Endothelial cell of umbilical vein (primary cell): ENCODE data around the gene NRXN3. TPM values are rescaled to one million over a fixed set of nuclear protein-coding genes. Genes with fewer than 3 reads are reported as not detected.

Experiments
- BruUV-seq: library from RNA; stranded (reverse); fragments of 400-500 nt; replicated peaks from 2 replicates; lab custom pipeline; 2021; lab: Mats Ljungman, UMichigan
- CTCF ChIA-PET: fragments of 300-600, 350-600 bp; sonication (Branson Sonifier 250); formaldehyde crosslinking; loops from one replicate; lab custom pipeline; 2021; ENCODE audit warnings: antibody characterized with exemption, inconsistent platforms; lab: Charles Lee
- POLR2A ChIA-PET: fragments of 300-600, 350-600 bp; sonication (Branson Sonifier 250); formaldehyde crosslinking; loops from one replicate; lab custom pipeline; 2021; ENCODE audit warnings: antibody characterized with exemption, inconsistent platforms; lab: Charles Lee
- DNase-seq: peaks from one replicate; pipeline ENCODE4 v3.0.0-alpha.2; 2011; ENCODE audit warnings: low read depth, low spot score
- FAIRE-seq: peaks from 2 replicates; lab custom pipeline; 2011; peaks lifted over from hg19 to GRCh38; lab: Jason Lieb, UNC
- H2AFZ ChIP-seq: 2 replicates; pipeline ENCODE4 v1.6.0; 2012; ENCODE audit warnings: low read depth, low read length, control low read depth, inconsistent platforms
- H3K27ac ChIP-seq: 2 replicates; pipeline ENCODE4 v1.5.1; 2011; ENCODE audit warnings: low read depth, mild to moderate bottlenecking, control low read depth, low read length, moderate library complexity; ENCODE audit not compliant: insufficient read depth
- H3K27me3 ChIP-seq, 2 experiments: 2 replicates each; pipeline versions ENCODE4 v1.6.0 to v1.6.1; 2011; ENCODE audit warnings: low read length in 2 of 2, mixed read lengths in 1 of 2; ENCODE audit not compliant: control insufficient read depth in 2 of 2, insufficient read depth in 2 of 2
- H3K36me3 ChIP-seq, 2 experiments: 2 replicates in 1 of 2; 3 replicates in 1 of 2; pipeline ENCODE4 v1.5.1; 2011; ENCODE audit warnings: low read length in 2 of 2, mild to moderate bottlenecking in 1 of 2, moderate library complexity in 1 of 2; ENCODE audit not compliant: control insufficient read depth in 2 of 2, insufficient read depth in 2 of 2; ENCODE audit errors: extremely low read depth in 1 of 2
- H3K4me1 ChIP-seq: 3 replicates; pipeline ENCODE4 v1.5.1; 2011; ENCODE audit warnings: mild to moderate bottlenecking, low read length; ENCODE audit not compliant: control insufficient read depth, insufficient read depth; ENCODE audit errors: extremely low read depth
- H3K4me2 ChIP-seq: 2 replicates; pipeline ENCODE4 v1.6.1; 2011; ENCODE audit warnings: low read length, control low read depth, mixed read lengths; ENCODE audit not compliant: insufficient read depth
- H3K4me3 ChIP-seq, 3 experiments: fragments of 200-600 bp in 1 of 3; sonication (generic), shearing (Covaris generic) in 1 of 3; replicated peaks in 1 of 3; 2 replicates each; pipeline ENCODE4 v1.5.1; 2011 to 2016; ENCODE audit warnings: control low read depth in 3 of 3, low read length in 3 of 3, mild to moderate bottlenecking in 2 of 3, inconsistent platforms in 1 of 3, low read depth in 1 of 3, moderate library complexity in 1 of 3; ENCODE audit not compliant: insufficient read depth in 1 of 3
- H3K79me2 ChIP-seq: 2 replicates; pipeline ENCODE4 v1.6.0; 2012; ENCODE audit warnings: low read length, inconsistent platforms; ENCODE audit not compliant: control insufficient read depth, insufficient read depth
- H3K9ac ChIP-seq: replicated peaks from 2 replicates; pipeline ENCODE3; 2011; ENCODE audit warnings: low read length, control low read depth; ENCODE audit not compliant: insufficient read depth; ENCODE audit errors: extremely low read depth
- H3K9me1 ChIP-seq: replicated peaks from 3 replicates; pipeline ENCODE4 v1.6.0; 2011; ENCODE audit warnings: mild to moderate bottlenecking, low read length; ENCODE audit not compliant: control insufficient read depth, insufficient read depth; ENCODE audit errors: extremely low read depth
- H3K9me3 ChIP-seq: replicated peaks from 2 replicates; pipeline ENCODE4 v1.5.1; 2012; ENCODE audit warnings: low read length, inconsistent platforms; ENCODE audit not compliant: control insufficient read depth, insufficient read depth
- H4K20me1 ChIP-seq: replicated peaks from 2 replicates; pipeline ENCODE3; 2011; ENCODE audit warnings: mild to moderate bottlenecking, low read length; ENCODE audit not compliant: control insufficient read depth, insufficient read depth; ENCODE audit errors: extremely low read depth
- FOS ChIP-seq: IDR thresholded peaks from 2 replicates; pipeline ENCODE4 v1.6.1; 2011; ENCODE audit warnings: mild to moderate bottlenecking, low read length, moderate library complexity, borderline replicate concordance; ENCODE audit not compliant: insufficient read depth
- GATA2 ChIP-seq: IDR thresholded peaks from 2 replicates; pipeline ENCODE4 v1.7.0; 2011; ENCODE audit warnings: low read depth, mild to moderate bottlenecking, moderate library complexity, mixed read lengths, low read length; ENCODE audit not compliant: insufficient read length, insufficient read depth
- JUN ChIP-seq: IDR thresholded peaks from 2 replicates; pipeline ENCODE4 v1.6.1; 2011; ENCODE audit warnings: borderline replicate concordance, low read depth; ENCODE audit not compliant: insufficient read length, insufficient read depth
- POLR2A ChIP-seq: IDR thresholded peaks from 2 replicates; pipeline ENCODE4 v1.6.1; 2012; ENCODE audit warnings: low read depth, mild to moderate bottlenecking, control low read depth, low read length
- dilution Hi-C: fragments of 300-500 bp; cut with MboI; formaldehyde crosslinking; loops from one replicate; pipeline ENCODE4 v1.15.0; 2019; ENCODE audit warnings: low sequenced_read_pairs; ENCODE audit not compliant: extremely low pct_ligation_motif_present
- intact Hi-C: fragments of 100-400 bp; cut with micrococcal nuclease; formaldehyde crosslinking; loops from one replicate; pipeline ENCODE4 v1.10.0; 2022
- polyA plus RNA-seq, 4 experiments: library from polyadenylated mRNA; depleted of rRNA in 3 of 4; stranded (reverse) in 3 of 4; unstranded in 1 of 4; fragments of >200 nt; gene quantifications; 2 replicates each; pipeline versions ENCODE4 v1.2.1 to v1.2.3, GENCODE V29; 2011 to 2012; ENCODE audit warnings: missing spikeins in 1 of 4
- total RNA-seq: library from RNA; stranded (reverse); gene quantifications from 2 replicates; pipeline ENCODE4 v1.2.3, GENCODE V29; 2021
- TF ChIP-seq, protein P1 (sequence below), 2 donors: IDR thresholded peaks; 1 replicate in 1 of 2; 2 replicates in 1 of 2; pipeline ENCODE4 v1.5.1; 2011; ENCODE audit warnings: low read length in 2 of 2, mild to moderate bottlenecking in 2 of 2, moderate library complexity in 2 of 2, control low read depth in 1 of 2, inconsistent platforms in 1 of 2, low read depth in 1 of 2; ENCODE audit not compliant: insufficient read depth in 1 of 2; ENCODE audit errors: extremely low read depth in 1 of 2

NRXN3 gene
- total and polyA plus RNA-seq, 2 donors (not counting 3 experiments of a cell fraction or from before 2014, with no cell fraction given) = 0.72 to 4.2 TPM

DNA sequence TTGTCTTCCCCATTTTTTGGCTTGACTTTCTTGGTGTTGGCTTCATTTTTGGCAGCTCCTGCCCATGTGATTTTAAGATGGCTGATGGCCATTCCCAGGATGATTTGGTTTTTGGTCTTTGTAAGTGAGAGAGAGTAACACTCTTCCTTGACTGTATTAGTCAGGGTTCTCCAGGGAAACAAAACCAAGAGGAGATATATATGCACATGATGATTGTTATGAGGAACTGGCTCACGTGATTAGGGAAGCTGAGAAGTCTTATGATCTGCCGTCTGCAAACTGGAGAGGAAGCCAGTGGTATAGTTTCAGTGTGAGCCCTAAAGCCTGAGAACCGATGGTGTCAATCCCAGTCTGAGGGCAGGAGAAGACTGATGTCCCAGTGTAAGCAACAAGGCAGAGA lies 146.6 kb downstream of the NRXN3 start:
- BruUV-seq = no TSS peak
- Histone ChIP-seq H3K36me3 (no peaks in the 10 kb centered on the region), H3K27ac (no peak overlapping the region), H3K9me1 (no peaks in the 10 kb centered on the region), H3K9me3 (peaks cover 1% of the 10 kb centered on the region), H4K20me1 (no peaks in the 10 kb centered on the region), H2AFZ (no peak overlapping the region), H3K9ac (no peak overlapping the region), H3K4me1 (no peaks in the 10 kb centered on the region), H3K4me2 (no peak overlapping the region), H3K4me3 (no peak overlapping the region), H3K79me2 (no peaks in the 10 kb centered on the region), H3K27me3 (no peaks in the 10 kb centered on the region)
- FAIRE-seq = no peak
- CTCF ChIA-PET = no interaction called here
- dilution Hi-C loops (no loop called here), intact Hi-C loops (no loop called here)
- POLR2A ChIA-PET = no interaction called here
- TF ChIP-seq FOS (no peak), JUN (no peak), POLR2A (no peak)
- TF ChIP-seq, protein P1, sequence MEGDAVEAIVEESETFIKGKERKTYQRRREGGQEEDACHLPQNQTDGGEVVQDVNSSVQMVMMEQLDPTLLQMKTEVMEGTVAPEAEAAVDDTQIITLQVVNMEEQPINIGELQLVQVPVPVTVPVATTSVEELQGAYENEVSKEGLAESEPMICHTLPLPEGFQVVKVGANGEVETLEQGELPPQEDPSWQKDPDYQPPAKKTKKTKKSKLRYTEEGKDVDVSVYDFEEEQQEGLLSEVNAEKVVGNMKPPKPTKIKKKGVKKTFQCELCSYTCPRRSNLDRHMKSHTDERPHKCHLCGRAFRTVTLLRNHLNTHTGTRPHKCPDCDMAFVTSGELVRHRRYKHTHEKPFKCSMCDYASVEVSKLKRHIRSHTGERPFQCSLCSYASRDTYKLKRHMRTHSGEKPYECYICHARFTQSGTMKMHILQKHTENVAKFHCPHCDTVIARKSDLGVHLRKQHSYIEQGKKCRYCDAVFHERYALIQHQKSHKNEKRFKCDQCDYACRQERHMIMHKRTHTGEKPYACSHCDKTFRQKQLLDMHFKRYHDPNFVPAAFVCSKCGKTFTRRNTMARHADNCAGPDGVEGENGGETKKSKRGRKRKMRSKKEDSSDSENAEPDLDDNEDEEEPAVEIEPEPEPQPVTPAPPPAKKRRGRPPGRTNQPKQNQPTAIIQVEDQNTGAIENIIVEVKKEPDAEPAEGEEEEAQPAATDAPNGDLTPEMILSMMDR (IDR thresholded peaks at IDR 0.05; ENCODE audit: extremely low read depth in 1 of 2, insufficient read depth in 1 of 2, low read depth in 1 of 2, low read length in 2 of 2) = no peak
- no peak for DNase-seq

DNA sequence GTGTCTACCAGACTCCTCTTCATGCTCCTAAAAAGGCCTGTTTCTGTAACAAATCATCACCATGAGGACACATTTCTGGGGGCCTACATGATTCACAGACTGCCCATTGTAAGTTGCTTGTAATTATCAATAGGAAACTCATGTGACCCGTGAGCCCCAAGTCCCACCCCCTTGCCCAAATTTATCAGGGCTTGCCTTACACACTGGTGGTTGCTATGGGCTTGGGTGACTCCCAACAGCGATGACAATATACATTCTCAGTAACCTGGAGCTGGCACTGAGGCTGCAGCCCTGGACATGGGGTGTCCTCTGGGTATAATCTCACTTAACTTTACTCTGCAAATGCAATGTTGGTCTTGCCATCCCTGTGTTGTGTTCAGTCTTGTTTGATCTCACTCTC lies 149.2 kb downstream of the NRXN3 start:
- FAIRE-seq = no peak
- Histone ChIP-seq H3K27me3 (no peaks in the 10 kb centered on the region), H3K79me2 (no peaks in the 10 kb centered on the region), H3K4me3 (no peak overlapping the region), H3K36me3 (no peaks in the 10 kb centered on the region), H4K20me1 (no peaks in the 10 kb centered on the region), H3K4me2 (no peak overlapping the region), H3K9me1 (no peaks in the 10 kb centered on the region), H3K4me1 (no peaks in the 10 kb centered on the region), H2AFZ (no peak overlapping the region), H3K9ac (no peak overlapping the region), H3K9me3 (peaks cover 1% of the 10 kb centered on the region), H3K27ac (no peak overlapping the region)
- BruUV-seq = no TSS peak
- ChIA-PET CTCF (no interaction called here), POLR2A (no interaction called here)
- TF ChIP-seq JUN (no peak), GATA2 (no peak)
- DNase-seq = no peak
- intact Hi-C loops = no loop called here
- dilution Hi-C loops = no loop called here
